ENCODE measurements around the gene TPPP2. TPM values are rescaled to one million over a fixed set of nuclear protein-coding genes. Genes with fewer than 3 reads are reported as not detected.

Gene TPPP2
- total RNA-seq, 1 experiment from 2014 or later: 0.35 TPM

- Mint-ChIP-seq H3K9me3 (no peaks in the 10 kb centered on the region), H3K4me3 (no peak overlapping the region), H3K4me1 (peaks cover 2% of the 10 kb centered on the region), H3K27me3 (ENCODE audit: low read depth) (no peaks in the 10 kb centered on the region), H3K27ac (no peak overlapping the region), H3K36me3 (peaks cover 76% of the 10 kb centered on the region)
- ChIA-PET CTCF (interaction anchor here (2.5 kb wide), 1 partner anchor 12 kb away, joined by 9 read pairs; no protein-coding TSS in a partner anchor), POLR2A (no interaction called here)
- ATAC-seq: no peak
- DNase-seq (ENCODE audit: low spot score): no peak
- TF ChIP-seq SMAD3 (CRISPR knock-in tag; IDR thresholded peaks at IDR 0.05; ENCODE audit: borderline replicate concordance): no peak
- TF ChIP-seq SOX15 (CRISPR knock-in tag; IDR thresholded peaks at IDR 0.05): no peak
- TF ChIP-seq FOXP4 (CRISPR knock-in tag; IDR thresholded peaks at IDR 0.05): no peak
- TF ChIP-seq SP1 (CRISPR knock-in tag; conservative IDR thresholded peaks at IDR 0.05): no peak
- no peak for TF ChIP-seq CBFB (CRISPR knock-in tag; IDR thresholded peaks at IDR 0.05; ENCODE audit: low read depth)
- no peak for TF ChIP-seq ATF3 (CRISPR knock-in tag; conservative IDR thresholded peaks at IDR 0.05)
- TF ChIP-seq USF1 (CRISPR knock-in tag; IDR thresholded peaks at IDR 0.05): no peak
- TF ChIP-seq PRDM15 (CRISPR knock-in tag; IDR thresholded peaks at IDR 0.05): no peak
- TF ChIP-seq GABPB1 (CRISPR knock-in tag; IDR thresholded peaks at IDR 0.05): no peak
- TF ChIP-seq, protein P1, sequence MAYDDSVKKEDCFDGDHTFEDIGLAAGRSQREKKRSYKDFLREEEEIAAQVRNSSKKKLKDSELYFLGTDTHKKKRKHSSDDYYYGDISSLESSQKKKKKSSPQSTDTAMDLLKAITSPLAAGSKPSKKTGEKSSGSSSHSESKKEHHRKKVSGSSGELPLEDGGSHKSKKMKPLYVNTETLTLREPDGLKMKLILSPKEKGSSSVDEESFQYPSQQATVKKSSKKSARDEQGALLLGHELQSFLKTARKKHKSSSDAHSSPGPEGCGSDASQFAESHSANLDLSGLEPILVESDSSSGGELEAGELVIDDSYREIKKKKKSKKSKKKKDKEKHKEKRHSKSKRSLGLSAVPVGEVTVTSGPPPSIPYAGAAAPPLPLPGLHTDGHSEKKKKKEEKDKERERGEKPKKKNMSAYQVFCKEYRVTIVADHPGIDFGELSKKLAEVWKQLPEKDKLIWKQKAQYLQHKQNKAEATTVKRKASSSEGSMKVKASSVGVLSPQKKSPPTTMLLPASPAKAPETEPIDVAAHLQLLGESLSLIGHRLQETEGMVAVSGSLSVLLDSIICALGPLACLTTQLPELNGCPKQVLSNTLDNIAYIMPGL (CRISPR knock-in tag; IDR thresholded peaks at IDR 0.05): no peak
- no peak for TF ChIP-seq ZNF423 (CRISPR knock-in tag; IDR thresholded peaks at IDR 0.05)
- TF ChIP-seq ZBTB43 (CRISPR knock-in tag; IDR thresholded peaks at IDR 0.05): no peak
- TF ChIP-seq SMAD4 (CRISPR knock-in tag; IDR thresholded peaks at IDR 0.05): no peak
- TF ChIP-seq TEAD4 (CRISPR knock-in tag; IDR thresholded peaks at IDR 0.05): no peak
Observed at GRCh38 chr14:21078287-21078686, 48.3 kb downstream of the TPPP2 start.

- no peaks in the 10 kb centered on the region for H3K27me3 Mint-ChIP-seq (ENCODE audit: low read depth)
- H3K4me1 Mint-ChIP-seq: no peaks in the 10 kb centered on the region
- H3K36me3 Mint-ChIP-seq: peaks cover 72% of the 10 kb centered on the region
- no peak overlapping the region for H3K4me3 Mint-ChIP-seq
- ATAC-seq (no peak), DNase-seq (ENCODE audit: low spot score) (no peak)
- TF ChIP-seq CDX4 (CRISPR knock-in tag; IDR thresholded peaks at IDR 0.05; ENCODE audit: borderline replicate concordance) (no peak), SP1 (CRISPR knock-in tag; conservative IDR thresholded peaks at IDR 0.05) (no peak)
- TF ChIP-seq, protein P2, sequence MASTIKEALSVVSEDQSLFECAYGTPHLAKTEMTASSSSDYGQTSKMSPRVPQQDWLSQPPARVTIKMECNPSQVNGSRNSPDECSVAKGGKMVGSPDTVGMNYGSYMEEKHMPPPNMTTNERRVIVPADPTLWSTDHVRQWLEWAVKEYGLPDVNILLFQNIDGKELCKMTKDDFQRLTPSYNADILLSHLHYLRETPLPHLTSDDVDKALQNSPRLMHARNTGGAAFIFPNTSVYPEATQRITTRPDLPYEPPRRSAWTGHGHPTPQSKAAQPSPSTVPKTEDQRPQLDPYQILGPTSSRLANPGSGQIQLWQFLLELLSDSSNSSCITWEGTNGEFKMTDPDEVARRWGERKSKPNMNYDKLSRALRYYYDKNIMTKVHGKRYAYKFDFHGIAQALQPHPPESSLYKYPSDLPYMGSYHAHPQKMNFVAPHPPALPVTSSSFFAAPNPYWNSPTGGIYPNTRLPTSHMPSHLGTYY (CRISPR knock-in tag; IDR thresholded peaks at IDR 0.05): no peak
- TF ChIP-seq, protein P3, sequence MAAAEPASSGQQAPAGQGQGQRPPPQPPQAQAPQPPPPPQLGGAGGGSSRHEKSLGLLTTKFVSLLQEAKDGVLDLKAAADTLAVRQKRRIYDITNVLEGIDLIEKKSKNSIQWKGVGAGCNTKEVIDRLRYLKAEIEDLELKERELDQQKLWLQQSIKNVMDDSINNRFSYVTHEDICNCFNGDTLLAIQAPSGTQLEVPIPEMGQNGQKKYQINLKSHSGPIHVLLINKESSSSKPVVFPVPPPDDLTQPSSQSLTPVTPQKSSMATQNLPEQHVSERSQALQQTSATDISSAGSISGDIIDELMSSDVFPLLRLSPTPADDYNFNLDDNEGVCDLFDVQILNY (CRISPR knock-in tag; IDR thresholded peaks at IDR 0.05): no peak
- ChIA-PET CTCF (interaction anchor here (1.4 to 2.5 kb wide), 2 partner anchors 10 to 12 kb away, joined by 3 to 9 read pairs; no protein-coding TSS in a partner anchor), POLR2A (no interaction called here)
- H3K27ac Mint-ChIP-seq: no peak overlapping the region
- H3K9me3 Mint-ChIP-seq: no peaks in the 10 kb centered on the region
Observed at GRCh38 chr14:21078726-21079125, 48.7 kb downstream of the TPPP2 start.
